DMS153 treated with DMSO at 0.1 percent for 48 hours (cell line): ENCODE data around the gene DGAT2.
"Not testable (repeated sequence)": the region's sequence is repeated elsewhere in the genome, so short reads cannot be mapped to it uniquely, and the experiment has no call there.

Source experiments
- DNase-seq: peaks from one replicate; lab custom pipeline; 2025; ENCODE audit not compliant: unreplicated experiment; lab: John Stamatoyannopoulos, UW

Gene DGAT2, protein sequence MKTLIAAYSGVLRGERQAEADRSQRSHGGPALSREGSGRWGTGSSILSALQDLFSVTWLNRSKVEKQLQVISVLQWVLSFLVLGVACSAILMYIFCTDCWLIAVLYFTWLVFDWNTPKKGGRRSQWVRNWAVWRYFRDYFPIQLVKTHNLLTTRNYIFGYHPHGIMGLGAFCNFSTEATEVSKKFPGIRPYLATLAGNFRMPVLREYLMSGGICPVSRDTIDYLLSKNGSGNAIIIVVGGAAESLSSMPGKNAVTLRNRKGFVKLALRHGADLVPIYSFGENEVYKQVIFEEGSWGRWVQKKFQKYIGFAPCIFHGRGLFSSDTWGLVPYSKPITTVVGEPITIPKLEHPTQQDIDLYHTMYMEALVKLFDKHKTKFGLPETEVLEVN

DNA sequence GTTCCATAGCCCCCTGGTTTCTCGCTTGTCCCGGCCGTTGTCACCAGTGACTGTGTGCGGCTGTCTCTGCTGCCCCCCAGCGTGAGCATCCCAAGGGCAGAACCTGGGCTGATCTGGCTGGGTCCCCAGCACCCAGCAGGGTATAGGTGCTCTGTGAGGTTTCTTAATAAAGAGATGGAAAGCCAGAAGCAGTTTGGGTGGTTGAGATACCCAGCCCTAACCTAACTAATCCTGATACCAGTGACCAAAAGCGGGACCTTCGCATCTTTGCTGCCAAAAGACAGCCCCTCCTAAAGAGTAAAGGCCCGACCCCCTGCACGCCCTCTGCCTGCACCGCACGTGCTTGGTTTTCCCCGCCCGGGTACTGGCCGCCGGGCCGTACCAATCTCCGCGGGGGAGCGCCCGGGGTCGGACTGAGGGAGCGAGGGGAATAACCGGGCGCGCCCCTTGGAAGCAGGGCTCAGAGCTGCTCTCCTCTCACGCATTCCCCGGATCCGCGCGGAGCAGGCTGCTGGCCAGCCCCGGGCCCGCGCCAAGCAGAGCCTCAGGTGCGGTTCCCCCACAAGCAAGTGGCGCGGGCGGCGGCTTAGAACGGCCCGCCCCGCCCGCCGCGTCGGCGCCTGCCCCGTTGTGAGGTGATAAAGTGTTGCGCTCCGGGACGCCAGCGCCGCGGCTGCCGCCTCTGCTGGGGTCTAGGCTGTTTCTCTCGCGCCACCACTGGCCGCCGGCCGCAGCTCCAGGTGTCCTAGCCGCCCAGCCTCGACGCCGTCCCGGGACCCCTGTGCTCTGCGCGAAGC, at the start of gene DGAT2:
DGAT2 (plus strand) TSS at position 667 of the 797 bp plus-strand sequence. CDS start 214 bp downstream, outside the sequence.
- peak; percentile 83 for DNase-seq

DNA sequence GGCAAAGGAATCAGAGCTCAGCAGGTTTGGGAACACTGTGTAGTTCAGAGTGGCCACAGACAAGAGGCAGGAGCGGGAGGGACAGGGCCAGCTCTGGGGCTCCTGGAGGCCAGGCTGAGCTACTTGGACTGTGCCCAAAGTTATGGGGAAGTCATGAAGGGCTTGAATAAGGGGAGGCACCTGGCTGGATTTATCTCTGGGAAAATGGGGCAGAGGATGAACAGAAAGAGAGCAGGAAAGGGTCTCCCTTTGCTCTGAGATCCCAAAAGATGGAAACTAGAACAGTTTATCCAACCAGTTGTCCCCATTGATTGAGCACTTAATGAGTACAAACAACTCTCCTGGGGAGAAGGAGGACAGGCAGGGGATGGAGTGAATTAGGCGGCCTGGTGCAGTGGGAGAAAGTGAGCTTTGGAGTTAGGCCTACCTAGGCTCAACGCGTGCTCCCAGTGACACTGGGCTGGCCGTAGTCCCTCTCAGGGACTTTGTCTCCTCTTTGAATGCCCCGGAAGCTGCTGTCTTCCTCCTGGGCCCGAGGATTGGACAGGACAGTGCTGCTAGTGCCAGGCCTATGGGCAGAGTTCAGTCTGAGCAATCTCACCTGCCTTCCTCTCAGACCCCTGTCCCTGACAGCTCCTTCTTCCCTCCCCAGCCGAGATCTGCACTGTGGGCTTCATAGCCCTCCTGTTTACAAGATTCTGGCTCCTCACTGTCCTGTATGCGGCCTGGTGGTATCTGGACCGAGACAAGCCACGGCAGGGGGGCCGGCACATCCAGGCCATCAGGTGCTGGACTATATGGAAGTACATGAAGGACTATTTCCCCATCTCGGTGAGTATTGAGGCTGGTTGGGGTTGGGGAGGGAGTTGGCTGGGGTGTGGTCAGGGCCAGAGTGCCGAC, 49.0 kb upstream of the DGAT2 start:
- no peak for DNase-seq

DNA sequence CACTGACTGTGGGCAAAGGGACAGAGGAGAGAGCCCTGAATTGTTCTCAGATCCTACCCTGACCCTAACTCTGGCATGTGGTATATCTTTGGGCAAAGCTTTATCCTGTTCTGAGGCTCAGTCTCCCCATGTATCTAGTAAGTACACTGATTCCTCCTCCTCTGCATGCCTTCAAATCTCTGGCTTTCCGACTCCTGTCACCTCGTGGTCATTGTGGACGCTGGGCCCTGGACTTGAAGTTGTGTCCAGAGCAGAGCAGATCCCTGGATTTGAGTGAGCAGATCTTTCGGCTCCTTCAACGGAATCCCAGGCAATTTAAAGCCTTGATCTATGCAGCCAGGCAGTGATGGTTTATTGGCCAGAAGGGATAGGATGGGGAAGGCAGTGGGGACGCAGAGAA, 47.9 kb upstream of the DGAT2 start:
- DNase-seq = no peak

DNA sequence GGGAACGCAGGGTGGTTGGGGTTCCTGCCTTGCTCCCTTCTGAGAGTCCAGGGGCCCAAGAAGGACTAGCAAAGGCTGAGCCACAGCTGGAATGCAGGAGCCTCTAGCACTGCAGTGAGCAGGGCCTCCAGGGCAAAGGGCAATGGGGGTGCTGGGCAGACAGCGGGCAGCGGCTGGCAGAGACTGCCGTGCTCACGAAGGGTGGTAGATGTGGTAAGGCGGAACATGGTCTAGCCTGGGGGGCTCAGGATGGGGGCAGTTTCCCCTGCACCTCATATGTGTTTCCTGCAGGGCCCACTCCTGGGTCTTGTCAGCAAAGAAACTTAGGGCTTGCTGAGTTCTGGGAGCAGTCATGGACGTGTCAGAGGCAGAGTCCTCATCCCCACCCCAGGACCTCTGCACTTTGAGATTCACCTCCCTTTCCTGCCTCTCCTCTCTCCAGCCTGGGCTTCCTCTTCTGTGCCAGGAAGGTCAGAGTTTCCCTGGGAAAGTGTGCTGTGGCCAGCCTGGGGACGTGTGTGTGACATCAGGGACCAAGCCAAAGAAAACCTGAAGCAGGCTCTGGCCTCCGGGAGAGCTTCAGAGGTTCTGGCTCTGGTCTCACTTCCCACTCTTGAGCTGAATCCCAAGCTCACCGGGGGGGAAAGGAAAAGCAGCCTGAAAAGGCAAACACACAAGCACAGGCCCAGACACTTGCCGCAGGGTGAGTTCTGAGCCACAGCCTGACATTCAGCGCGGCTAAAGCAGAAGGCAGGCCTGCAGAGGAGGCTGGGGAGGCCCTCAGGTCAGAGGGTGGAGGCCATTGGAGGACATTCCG, 46.5 kb upstream of the DGAT2 start:
- no peak for DNase-seq

DNA sequence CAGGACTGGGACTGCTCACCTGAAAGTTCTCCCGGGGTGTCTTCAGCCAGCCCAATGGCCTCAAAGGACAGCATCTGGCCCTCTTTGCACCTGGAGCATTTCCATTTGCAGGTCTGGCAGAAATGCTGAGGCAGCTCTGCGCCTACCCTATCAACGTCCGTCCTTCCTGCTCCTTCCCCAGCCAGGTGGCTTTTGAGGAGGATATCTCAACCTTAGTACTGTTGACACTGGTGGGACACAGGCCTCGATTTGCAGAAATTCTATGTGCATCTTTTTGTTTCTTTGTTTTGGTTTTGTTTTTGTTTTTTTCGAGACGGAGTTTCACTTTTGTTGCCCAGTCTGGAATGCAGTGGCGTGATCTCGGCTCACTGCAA, 45.9 kb upstream of the DGAT2 start:
- DNase-seq = no peak

DNA sequence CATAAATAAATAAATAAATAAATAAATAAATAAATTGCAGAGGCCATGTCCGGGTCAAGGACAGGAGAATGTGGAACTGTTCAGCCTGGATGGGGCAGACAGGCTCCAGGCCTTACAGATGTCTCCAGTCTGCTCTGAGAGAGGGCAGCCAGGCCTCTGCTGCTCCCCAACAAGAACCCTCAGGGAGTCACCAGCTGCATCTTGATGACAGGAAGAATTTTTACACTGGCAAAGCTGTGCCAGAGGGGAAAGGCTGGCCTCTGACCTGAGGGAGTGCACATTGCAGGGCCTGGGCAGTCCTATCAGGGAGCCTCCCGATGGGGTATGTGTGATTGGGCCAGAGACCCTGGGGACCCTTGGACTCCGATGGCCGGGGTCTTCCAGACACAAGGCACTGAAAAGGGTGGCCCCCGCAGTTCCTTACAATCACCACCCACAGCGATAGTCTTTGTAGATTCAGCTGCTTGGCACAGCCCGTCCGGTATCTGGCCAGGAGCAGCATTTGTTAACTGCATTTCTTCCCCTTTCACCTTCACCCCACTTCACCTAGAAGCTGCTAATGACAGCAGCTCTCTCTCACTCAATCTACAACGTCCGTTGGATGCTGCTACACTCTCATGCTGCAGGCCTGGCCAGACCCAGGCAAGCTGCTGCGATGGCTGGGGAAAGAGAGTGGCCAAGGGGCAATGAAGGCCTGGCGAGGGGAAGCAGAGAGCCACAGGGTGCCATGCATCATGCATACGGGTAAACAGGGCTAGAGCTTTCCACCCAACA, 42.8 kb upstream of the DGAT2 start:
- DNase-seq = no peak

DNA sequence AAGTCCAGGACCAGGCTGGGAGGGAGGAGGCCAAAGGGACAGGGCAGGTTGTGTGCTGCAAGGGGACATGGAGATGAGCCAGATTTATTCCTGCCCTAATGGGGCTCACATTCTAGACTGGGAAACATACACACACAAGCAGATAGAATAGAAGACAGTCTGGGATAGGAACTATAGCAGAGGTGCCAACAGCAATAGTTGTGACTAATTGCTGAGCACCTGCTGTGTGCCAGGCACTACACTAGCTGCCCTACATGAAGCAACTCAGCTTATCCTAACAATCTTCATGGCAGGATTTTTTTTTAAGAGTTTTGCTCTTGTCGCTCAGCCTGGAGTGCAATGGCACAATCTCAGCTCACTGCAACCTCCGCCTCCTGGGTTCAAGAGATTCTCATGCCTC, 39.6 kb upstream of the DGAT2 start:
- no peak for DNase-seq

DNA sequence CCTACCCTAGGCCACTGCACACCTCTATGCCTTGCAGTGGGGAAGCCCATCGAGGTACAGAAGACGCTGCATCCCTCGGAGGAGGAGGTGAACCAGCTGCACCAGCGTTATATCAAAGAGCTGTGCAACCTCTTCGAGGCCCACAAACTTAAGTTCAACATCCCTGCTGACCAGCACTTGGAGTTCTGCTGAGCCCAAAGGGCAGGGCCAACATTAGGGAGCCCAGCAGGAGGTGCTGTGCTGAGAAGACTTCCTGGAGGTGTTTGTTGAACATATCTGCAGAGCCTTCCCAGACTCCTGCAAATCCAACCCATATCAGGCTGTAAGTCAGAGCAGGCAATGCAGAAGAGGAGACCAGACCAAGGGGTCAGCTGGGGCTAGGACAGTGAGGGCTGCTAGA, 37.5 kb upstream of the DGAT2 start:
- DNase-seq = no peak

DNA sequence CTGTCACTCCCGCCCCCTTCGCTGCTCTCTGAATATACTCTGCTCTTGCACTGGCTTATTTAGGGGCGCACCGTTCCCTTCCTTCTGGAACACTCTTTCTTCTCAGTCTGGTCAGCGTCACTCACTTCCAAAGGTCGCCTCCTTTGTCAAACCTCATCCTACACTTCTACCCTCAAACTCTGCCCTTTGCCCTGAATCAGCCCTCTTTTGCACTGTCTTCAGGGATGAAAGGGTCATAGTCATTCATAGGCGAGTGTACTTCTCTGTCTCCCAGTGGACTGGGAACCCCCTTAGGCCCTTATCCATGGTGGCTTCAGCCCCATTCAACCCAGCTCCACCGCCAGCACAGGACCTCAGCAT, 35.5 kb upstream of the DGAT2 start:
- DNase-seq = no peak

DNA sequence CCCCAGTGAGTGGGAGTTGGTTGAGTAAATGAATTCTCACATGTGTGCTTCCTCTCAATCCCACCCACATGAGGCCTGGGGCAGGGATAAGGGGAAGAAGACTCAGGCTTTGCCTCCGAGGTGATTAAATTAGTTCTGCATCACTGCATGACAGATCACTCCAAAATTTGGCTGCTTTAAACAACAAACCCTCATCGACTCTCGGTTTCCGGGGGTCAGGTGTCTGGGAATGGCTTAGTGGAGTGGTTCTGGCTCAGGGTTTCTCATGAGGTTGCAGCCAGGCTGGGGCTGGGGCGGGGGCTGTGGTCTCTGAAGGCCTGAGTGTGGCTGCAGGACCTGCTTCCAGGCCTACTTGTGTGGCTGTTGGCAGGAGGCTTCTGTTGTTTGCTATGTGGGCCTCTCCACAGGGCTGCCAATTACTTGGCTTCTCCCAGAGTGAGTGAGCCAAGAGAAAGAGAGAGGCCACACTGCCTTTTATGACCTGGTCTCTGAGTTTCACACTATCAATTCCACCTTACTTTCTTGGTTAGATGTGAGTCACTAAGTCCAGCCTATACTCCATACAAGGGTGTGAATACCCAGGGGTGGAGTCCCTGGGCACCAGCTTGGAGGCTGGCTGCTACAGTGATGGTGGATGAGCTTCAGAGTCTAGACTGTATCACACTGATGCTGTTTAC, 35.0 kb upstream of the DGAT2 start:
- DNase-seq = no peak

DNA sequence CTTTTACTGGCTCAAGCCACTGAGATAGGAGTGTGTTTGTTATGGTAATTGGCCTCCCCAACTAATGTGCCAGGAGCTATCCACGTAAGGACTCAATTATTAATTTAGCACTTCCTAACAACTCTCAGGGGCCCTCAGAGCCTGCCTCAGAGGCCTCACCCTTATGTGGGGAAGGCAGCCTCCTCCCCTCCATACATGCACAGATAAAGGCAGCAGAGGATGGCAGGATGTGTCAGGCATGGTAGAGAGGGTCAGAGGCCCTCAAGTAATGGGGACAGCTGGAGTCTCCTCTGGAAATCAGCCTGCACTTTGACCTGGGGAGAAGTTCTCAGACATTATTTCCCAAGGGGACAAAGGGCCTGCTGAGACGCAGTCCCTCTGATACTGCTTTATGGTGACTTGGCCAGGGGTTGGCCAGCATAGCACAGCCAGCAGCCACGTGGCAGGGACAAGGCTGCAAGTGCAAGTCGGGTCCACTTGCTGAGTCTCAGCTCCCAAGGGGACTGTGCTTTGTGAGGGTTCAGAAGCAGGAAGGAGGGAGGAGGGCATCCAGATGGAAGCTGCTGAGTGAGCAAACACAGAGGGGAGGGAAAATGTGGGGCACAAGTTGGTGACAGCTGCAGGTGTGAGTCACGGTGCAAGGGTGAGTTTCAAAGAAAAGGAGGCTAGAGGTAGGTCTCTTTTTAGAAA, 33.9 kb upstream of the DGAT2 start:
- DNase-seq = peak; percentile 35

DNA sequence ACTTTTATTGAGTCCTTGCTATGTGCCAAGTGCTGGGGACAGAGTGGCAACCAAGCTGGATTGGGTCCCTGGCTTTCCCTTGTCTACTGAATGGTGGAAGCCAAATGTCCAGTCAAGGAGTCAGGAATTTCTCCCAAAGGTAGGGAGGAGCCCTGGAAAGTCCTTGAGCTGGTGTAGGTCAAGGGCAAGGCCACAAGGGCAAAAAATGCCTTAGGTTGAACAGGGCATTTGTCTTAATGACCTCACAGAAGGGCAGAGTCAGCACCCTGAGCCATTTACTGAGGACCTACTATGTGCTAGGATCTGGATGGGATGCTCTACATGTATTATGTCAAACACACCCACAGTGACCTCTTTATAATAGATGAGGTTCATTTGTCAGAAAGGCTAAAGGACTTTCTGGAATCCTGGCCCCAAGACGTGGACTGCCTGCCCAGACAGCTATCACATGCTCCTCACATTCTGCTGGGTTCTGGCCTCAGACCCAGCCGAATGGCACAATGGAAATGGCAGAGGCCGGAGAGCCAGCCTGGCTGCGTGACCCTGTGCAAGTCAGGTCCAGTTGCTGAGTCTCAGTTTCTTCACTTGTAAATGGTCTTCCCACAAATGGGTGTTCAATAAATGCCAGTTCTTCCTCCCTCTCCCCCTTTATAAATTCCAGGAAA, 33.3 kb upstream of the DGAT2 start:
- DNase-seq = no peak

DNA sequence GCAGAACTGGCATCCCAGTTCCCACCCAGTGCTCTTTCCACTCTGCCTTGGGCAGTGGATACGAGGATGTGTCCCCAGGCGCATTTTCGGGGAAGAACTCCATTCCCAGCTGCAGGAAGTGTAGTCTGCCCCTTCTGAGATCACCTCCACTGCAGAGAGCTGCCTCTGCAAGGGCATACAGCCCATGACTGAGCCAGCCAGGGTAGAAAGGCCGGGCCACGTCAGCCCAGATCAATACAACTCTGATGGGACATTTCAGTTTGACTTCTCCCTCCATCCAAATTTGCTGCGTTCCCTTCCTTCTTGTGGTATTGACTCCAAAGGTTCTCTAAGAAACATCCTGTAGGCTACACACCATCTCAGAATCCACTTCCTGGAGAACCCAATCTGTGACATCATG, 31.3 kb upstream of the DGAT2 start:
- no peak for DNase-seq

DNA sequence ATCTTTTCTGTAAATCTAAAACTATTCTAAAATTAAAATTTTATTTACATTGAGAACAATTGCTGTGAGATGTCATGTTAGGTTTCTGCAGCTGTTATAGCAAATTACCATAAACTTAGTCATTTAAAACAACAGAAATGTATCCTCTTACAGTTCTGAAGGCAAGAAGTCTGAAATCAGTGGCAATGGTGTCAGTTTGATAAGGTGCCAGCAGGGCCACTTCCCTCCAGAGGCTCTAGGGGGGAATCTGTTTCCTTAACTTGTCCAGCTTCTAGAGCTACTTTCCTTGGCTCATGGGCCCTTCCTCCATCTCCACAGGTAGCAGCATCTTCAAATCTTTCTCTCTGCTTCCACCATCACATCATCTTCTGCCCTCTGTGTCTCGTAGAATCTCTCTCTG, 27.9 kb upstream of the DGAT2 start:
- no peak for DNase-seq

DNA sequence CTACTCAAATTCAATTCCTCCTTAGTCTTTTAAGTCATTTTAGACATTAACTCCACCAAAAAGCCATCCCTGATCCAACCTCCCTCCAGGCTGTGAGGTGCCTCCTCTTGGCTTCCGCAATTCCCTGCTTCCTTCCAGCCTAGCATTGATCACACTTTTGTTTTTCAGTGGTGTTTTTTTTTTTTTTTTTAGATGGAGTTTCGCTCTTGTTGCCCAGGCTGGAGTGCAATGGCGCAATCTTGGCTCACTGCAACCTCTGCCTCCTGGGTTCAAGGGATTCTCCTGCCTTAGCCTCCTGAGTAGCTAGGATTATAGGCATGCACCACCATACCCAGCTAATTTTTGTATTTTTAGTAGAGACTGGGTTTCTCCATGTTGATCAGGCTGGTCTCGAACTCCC, 25.4 kb upstream of the DGAT2 start:
- DNase-seq = not testable (repeated sequence)

DNA sequence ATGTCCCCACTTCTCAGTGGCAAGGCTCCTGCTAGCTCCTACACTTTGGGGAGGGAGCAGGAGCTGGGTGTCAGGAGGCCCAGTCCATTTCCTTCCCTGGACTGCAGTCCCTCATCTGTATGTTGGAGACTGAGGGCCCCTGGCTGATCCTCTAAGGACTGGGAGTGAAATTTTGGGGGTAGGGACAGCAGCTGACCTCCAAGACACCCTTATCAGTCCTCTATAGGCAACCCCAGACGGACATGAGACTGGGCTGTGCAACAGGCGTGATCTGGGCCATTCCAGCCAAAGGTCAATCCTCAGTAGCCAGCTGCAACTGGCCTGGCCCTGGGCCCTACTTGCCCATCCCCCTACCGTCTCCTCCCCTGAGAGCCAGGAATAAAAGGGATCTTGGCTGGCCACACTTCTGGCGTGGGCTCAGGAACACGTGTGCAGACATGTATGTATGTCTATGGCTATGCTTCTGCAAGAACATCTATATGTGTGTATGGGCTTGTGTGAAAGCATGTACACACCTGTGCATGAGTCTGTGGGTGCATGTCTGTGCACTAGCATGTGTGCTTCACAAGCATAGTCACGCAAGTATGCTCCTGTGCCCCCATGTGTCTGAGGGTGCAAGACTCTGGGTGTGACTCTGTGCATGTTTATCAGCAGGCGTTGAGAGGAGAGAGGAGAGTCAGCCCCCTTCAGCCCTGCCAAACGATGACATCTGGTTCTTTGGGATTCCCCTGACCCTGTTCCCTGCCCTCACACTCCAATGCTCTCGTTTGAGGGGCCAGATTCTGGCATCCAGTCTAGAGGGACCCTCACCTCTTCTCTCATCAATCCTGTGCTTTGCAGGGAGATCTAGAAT, 24.6 kb upstream of the DGAT2 start:
- no peak for DNase-seq

DNA sequence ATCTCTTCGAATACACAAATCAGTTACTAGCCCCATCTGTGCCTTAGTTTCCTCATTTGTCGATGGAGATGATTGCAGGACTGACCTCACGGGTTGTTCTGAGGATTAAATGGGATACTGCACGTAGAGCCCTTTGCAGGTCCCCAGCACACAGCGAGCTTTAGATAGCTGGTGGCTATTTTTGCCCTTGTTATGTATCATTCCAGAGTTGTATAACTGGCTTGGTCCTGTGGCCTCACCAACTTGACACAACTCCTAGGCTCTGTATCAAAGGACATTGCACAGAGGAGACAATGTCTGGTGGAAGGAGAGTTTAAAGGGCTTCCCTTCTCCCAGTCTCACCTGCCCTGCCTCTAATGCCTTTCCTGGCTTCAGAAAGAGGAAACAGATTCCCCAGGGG, 22.8 kb upstream of the DGAT2 start:
- DNase-seq = no peak
